Measurements from ENCODE around the gene GAPDHS. TPM values are rescaled to one million over a fixed set of nuclear protein-coding genes. Genes with fewer than 3 reads are reported as not detected.
A peak's percentile ranks its signal among the peaks of the same experiment; 100 is the strongest.

GAPDHS gene
- total and polyA plus RNA-seq, 2 donors from 2014 or later = not detected

- FAIRE-seq (no peak), DNase-seq (no peak)
- TF ChIP-seq CTCF (IDR thresholded peaks at IDR 0.05; ENCODE audit: borderline replicate concordance, extremely low read depth, insufficient read depth) = no peak
- Histone ChIP-seq H3K9ac (ENCODE audit: low read length in 3 of 3) (no peak overlapping the region), H3K27ac (ENCODE audit: low read depth in 2 of 2, low read length in 2 of 2) (no peak overlapping the region), H3K4me3 (ENCODE audit: low read length in 3 of 3) (no peak overlapping the region), H3K4me1 (ENCODE audit: control insufficient read depth in 2 of 3, insufficient read depth in 2 of 3, low read depth in 1 of 3, low read length in 3 of 3) (peaks cover 0 to 3% (median 0%) of the 10 kb centered on the region in 3 donors), H3K27me3 (ENCODE audit: control insufficient read depth, insufficient read depth, low read length) (peaks cover 2% of the 10 kb centered on the region), H3K36me3 (ENCODE audit: control insufficient read depth in 2 of 3, insufficient read depth in 3 of 3, low read length in 3 of 3) (no peaks in the 10 kb centered on the region), H3K9me3 (ENCODE audit: control insufficient read depth in 2 of 3, insufficient read depth in 1 of 3, low read length in 3 of 3) (no peaks in the 10 kb centered on the region)
- intact Hi-C loops (cut with DNase I) = no loop called here
These were observed 41.4 kb upstream of the GAPDHS start for GRCh38 chr19:35491836-35492360.

- Histone ChIP-seq H3K4me3 (ENCODE audit: low read length in 3 of 3) (no peak overlapping the region), H3K9me3 (ENCODE audit: control insufficient read depth in 2 of 3, insufficient read depth in 1 of 3, low read length in 3 of 3) (no peaks in the 10 kb centered on the region), H3K27me3 (ENCODE audit: control insufficient read depth, insufficient read depth, low read length) (no peaks in the 10 kb centered on the region), H3K36me3 (ENCODE audit: control insufficient read depth in 2 of 3, insufficient read depth in 3 of 3, low read length in 3 of 3) (no peaks in the 10 kb centered on the region), H3K9ac (ENCODE audit: low read length in 3 of 3) (no peak overlapping the region), H3K4me1 (ENCODE audit: control insufficient read depth in 2 of 3, insufficient read depth in 2 of 3, low read depth in 1 of 3, low read length in 3 of 3) (peaks cover 0 to 3% (median 0%) of the 10 kb centered on the region in 3 donors), H3K27ac (ENCODE audit: low read depth in 2 of 2, low read length in 2 of 2) (no peak overlapping the region)
- DNase-seq (no peak), FAIRE-seq (no peak)
- intact Hi-C loops (cut with DNase I) = no loop called here
- no peak for TF ChIP-seq CTCF (IDR thresholded peaks at IDR 0.05; ENCODE audit: borderline replicate concordance, extremely low read depth, insufficient read depth)
These were observed 39.3 kb upstream of the GAPDHS start for GRCh38 chr19:35493971-35494370.

GRCh38 chr19:35495107-35496064 is 37.9 kb upstream of the GAPDHS start:
- DNase-seq (peak; percentile 69 to 86 (median 76)), FAIRE-seq (no peak)
- Histone ChIP-seq H3K4me3 (ENCODE audit: low read length in 3 of 3) (no peak overlapping the region), H3K27ac (ENCODE audit: low read depth in 2 of 2, low read length in 2 of 2) (no peak overlapping the region), H3K36me3 (ENCODE audit: control insufficient read depth in 2 of 3, insufficient read depth in 3 of 3, low read length in 3 of 3) (no peaks in the 10 kb centered on the region), H3K9ac (ENCODE audit: low read length in 3 of 3) (no peak overlapping the region), H3K4me1 (ENCODE audit: control insufficient read depth in 2 of 3, insufficient read depth in 2 of 3, low read depth in 1 of 3, low read length in 3 of 3) (peaks cover 0 to 3% (median 0%) of the 10 kb centered on the region in 3 donors), H3K9me3 (ENCODE audit: control insufficient read depth in 2 of 3, insufficient read depth in 1 of 3, low read length in 3 of 3) (no peaks in the 10 kb centered on the region), H3K27me3 (ENCODE audit: control insufficient read depth, insufficient read depth, low read length) (no peaks in the 10 kb centered on the region)
- TF ChIP-seq CTCF (IDR thresholded peaks at IDR 0.05; ENCODE audit: borderline replicate concordance, extremely low read depth, insufficient read depth) = peak; percentile 92
- intact Hi-C loops (cut with DNase I) = no loop called here

Data from kidney (tissue), 14 donors.